Stimulated activated CD8-positive, alpha-beta memory T cell treated with anti-CD3 and anti-CD28 coated beads, Interleukin-15, amount 100 ng/mL, for 48 hours (primary cell): Measurements from ENCODE around the gene BBLN.

Experiments
- DNase-seq, 2 donors: peaks; one replicate each; pipeline ENCODE4 v3.0.0-alpha.2; 2020; ENCODE audit warnings: low read depth in 2 of 2

The BBLN gene

DNA sequence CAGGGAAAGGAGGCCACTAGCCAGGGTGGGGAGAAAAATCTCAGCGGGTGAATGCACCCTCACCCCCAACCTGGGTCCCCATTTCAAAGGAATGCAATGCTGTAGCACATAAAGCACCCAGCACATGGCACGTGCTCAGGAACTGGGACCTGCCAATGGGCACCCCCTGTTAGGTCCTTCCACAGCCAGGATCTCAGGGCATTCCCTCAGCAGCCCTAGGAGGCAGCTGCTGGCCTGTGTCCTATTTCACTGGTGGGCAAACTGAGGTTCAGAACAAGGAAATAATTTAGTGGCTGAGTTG is 51.9 kb downstream of the BBLN start:
- DNase-seq = no peak
